ENCODE results near the gene CMSS1. TPM values are rescaled to one million over a fixed set of nuclear protein-coding genes. Genes with fewer than 3 reads are reported as not detected.

CMSS1 gene
- total RNA-seq, 1 donor from 2014 or later, result 56.3 TPM

DNA sequence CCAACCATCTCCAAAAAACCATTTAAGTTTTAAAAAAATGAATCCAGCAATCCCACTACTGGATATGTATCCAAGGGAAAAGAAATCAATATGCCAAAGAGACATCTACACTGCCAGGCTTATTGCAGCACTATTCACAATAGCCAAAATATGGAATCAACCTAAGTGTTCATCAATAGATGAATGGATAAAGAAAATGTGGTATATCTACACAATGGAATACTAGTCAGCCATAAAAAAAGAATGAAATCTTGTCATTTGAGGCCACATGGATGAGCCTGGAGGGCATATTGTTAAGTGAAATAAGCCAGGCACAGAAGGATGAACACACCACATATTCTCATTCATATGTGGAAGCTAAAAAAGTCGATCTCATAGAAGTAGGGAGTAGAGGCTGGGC lies 160.6 kb downstream of the CMSS1 start:
- Histone ChIP-seq H3K27me3 (no peaks in the 10 kb centered on the region), H3F3A (ENCODE audit: low read depth) (no peaks in the 10 kb centered on the region), H2AFZ (replicated peaks) (no peak overlapping the region), H4K20me1 (ENCODE audit: low read depth) (no peaks in the 10 kb centered on the region), H3K9ac (no peak overlapping the region), H3K4me3 (no peak overlapping the region), H3K4me2 (no peak overlapping the region), H3K9me3 (ENCODE audit: low read depth) (no peaks in the 10 kb centered on the region), H3K4me1 (peaks cover 8% of the 10 kb centered on the region), H3K79me2 (ENCODE audit: low read depth) (no peaks in the 10 kb centered on the region), H3K27ac (no peak overlapping the region), H3K36me3 (no peaks in the 10 kb centered on the region)
- H3K4me3 Mint-ChIP-seq, result no peak overlapping the region
- TF ChIP-seq CTCF (IDR thresholded peaks at IDR 0.05) (no peak), EZH2 (IDR thresholded peaks at IDR 0.05) (no peak), EZH2phosphoT487 (IDR thresholded peaks at IDR 0.05) (no peak)
- peaks cover 5% of the 10 kb centered on the region for H3K9me3 Mint-ChIP-seq
- H3K36me3 Mint-ChIP-seq, result no peaks in the 10 kb centered on the region
- H3K27me3 Mint-ChIP-seq (ENCODE audit: insufficient read depth, low read depth), result no peaks in the 10 kb centered on the region
- no peak for DNase-seq (ENCODE audit: low spot score)
- H3K27ac Mint-ChIP-seq, result no peak overlapping the region
- H3K4me1 Mint-ChIP-seq, result no peaks in the 10 kb centered on the region

- Mint-ChIP-seq H3K36me3 (no peaks in the 10 kb centered on the region), H3K27ac (no peak overlapping the region), H3K27me3 (ENCODE audit: insufficient read depth, low read depth) (no peaks in the 10 kb centered on the region), H3K9me3 (peaks cover 5% of the 10 kb centered on the region), H3K4me1 (no peaks in the 10 kb centered on the region), H3K4me3 (no peak overlapping the region)
- Histone ChIP-seq H3K4me1 (peaks cover 8% of the 10 kb centered on the region), H3K27ac (no peak overlapping the region), H2AFZ (replicated peaks) (no peak overlapping the region), H3K27me3 (no peaks in the 10 kb centered on the region), H4K20me1 (ENCODE audit: low read depth) (no peaks in the 10 kb centered on the region), H3K4me3 (no peak overlapping the region), H3F3A (ENCODE audit: low read depth) (no peaks in the 10 kb centered on the region), H3K9ac (no peak overlapping the region), H3K79me2 (ENCODE audit: low read depth) (no peaks in the 10 kb centered on the region), H3K36me3 (no peaks in the 10 kb centered on the region), H3K4me2 (no peak overlapping the region), H3K9me3 (ENCODE audit: low read depth) (no peaks in the 10 kb centered on the region)
- no peak for DNase-seq (ENCODE audit: low spot score)
- no peak for TF ChIP-seq EZH2 (IDR thresholded peaks at IDR 0.05)
- TF ChIP-seq EZH2phosphoT487 (IDR thresholded peaks at IDR 0.05), result no peak
- no peak for TF ChIP-seq CTCF (IDR thresholded peaks at IDR 0.05)
Measured at GRCh38 chr3:99980606-99981005, 162.9 kb downstream of the CMSS1 start.

- Histone ChIP-seq H3F3A (ENCODE audit: low read depth) (no peaks in the 10 kb centered on the region), H3K79me2 (ENCODE audit: low read depth) (no peaks in the 10 kb centered on the region), H3K36me3 (no peaks in the 10 kb centered on the region), H2AFZ (replicated peaks) (no peak overlapping the region), H3K9me3 (ENCODE audit: low read depth) (no peaks in the 10 kb centered on the region), H3K27ac (no peak overlapping the region), H3K27me3 (no peaks in the 10 kb centered on the region), H3K9ac (no peak overlapping the region), H3K4me1 (peaks cover 8% of the 10 kb centered on the region), H3K4me3 (no peak overlapping the region), H3K4me2 (no peak overlapping the region), H4K20me1 (ENCODE audit: low read depth) (no peaks in the 10 kb centered on the region)
- Mint-ChIP-seq H3K9me3 (peaks cover 5% of the 10 kb centered on the region), H3K4me3 (no peak overlapping the region), H3K36me3 (no peaks in the 10 kb centered on the region), H3K4me1 (no peaks in the 10 kb centered on the region), H3K27me3 (ENCODE audit: insufficient read depth, low read depth) (no peaks in the 10 kb centered on the region), H3K27ac (no peak overlapping the region)
- no peak for TF ChIP-seq CTCF (IDR thresholded peaks at IDR 0.05)
- no peak for TF ChIP-seq EZH2phosphoT487 (IDR thresholded peaks at IDR 0.05)
- TF ChIP-seq EZH2 (IDR thresholded peaks at IDR 0.05), result no peak
- DNase-seq (ENCODE audit: low spot score), result peak; percentile 9
Measured at GRCh38 chr3:99981138-99981537, 163.5 kb downstream of the CMSS1 start.

All from neural progenitor cell (in vitro differentiated cells).